ENCODE results near the gene SHCBP1L. TPM values are rescaled to one million over a fixed set of nuclear protein-coding genes. Genes with fewer than 3 reads are reported as not detected.

Gene SHCBP1L
- total RNA-seq, 2 experiments from 2014 or later = 1.5 TPM; not detected in 1

DNA sequence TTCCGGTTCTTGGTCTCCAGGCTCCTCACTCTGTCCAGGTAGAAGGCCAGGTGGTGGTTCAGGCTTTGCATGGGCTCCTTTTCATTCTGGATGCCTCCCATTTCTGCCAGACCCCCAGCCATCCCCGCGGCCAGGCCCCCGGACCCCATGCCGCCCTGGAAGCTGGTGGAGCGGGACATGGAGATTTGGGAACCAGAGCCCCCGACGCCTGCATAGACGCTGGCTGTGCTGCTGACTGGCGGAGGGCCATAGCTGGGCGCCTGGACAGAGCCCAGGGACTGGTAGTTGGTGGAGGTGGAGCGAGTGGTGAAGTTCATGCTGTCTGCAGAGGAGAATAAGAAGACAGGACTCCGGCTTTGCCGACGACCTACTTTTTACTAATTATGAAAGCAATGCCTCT, 7.1 kb upstream of the SHCBP1L start:
- Histone ChIP-seq H3K4me2 (ENCODE audit: low read length) (no peak overlapping the region), H3K9me2 (ENCODE audit: insufficient read depth, low read length) (no peaks in the 10 kb centered on the region), H2AFZ (ENCODE audit: low read length) (no peak overlapping the region), H3K79me2 (ENCODE audit: insufficient read depth, low read depth, low read length) (no peaks in the 10 kb centered on the region), H3K9me3 (ENCODE audit: low read length) (no peaks in the 10 kb centered on the region), H3K27ac (ENCODE audit: low read depth, low read length, poor library complexity, severe bottlenecking) (no peak overlapping the region), H3K36me3 (ENCODE audit: insufficient read depth, low read length) (no peaks in the 10 kb centered on the region), H4K20me1 (ENCODE audit: insufficient read depth, low read length) (no peaks in the 10 kb centered on the region), H3K4me3 (ENCODE audit: low read depth, low read length, poor library complexity, severe bottlenecking) (no peak overlapping the region), H3K4me1 (ENCODE audit: insufficient read depth, low read length, poor library complexity, severe bottlenecking) (peaks cover 5% of the 10 kb centered on the region)
- no peak for DNase-seq (ENCODE audit: low spot score)
- ChIA-PET POLR2A (no interaction called here), CTCF (ENCODE audit: unreplicated experiment) (no interaction called here)
- no TSS peak for BruUV-seq (replicated peaks)
- intact Hi-C loops (cut with micrococcal nuclease; ENCODE audit: unreplicated experiment) = loop anchor here (5.0 kb wide), 2 partner anchors 182 to 662 kb away; no protein-coding TSS in a partner anchor
- no peak for TF ChIP-seq EZH2phosphoT487 (IDR thresholded peaks at IDR 0.05; ENCODE audit: borderline replicate concordance, low read depth, low read length)
- TF ChIP-seq, protein P1, sequence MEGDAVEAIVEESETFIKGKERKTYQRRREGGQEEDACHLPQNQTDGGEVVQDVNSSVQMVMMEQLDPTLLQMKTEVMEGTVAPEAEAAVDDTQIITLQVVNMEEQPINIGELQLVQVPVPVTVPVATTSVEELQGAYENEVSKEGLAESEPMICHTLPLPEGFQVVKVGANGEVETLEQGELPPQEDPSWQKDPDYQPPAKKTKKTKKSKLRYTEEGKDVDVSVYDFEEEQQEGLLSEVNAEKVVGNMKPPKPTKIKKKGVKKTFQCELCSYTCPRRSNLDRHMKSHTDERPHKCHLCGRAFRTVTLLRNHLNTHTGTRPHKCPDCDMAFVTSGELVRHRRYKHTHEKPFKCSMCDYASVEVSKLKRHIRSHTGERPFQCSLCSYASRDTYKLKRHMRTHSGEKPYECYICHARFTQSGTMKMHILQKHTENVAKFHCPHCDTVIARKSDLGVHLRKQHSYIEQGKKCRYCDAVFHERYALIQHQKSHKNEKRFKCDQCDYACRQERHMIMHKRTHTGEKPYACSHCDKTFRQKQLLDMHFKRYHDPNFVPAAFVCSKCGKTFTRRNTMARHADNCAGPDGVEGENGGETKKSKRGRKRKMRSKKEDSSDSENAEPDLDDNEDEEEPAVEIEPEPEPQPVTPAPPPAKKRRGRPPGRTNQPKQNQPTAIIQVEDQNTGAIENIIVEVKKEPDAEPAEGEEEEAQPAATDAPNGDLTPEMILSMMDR (conservative IDR thresholded peaks at IDR 0.05; ENCODE audit: low read length) = no peak

DNA sequence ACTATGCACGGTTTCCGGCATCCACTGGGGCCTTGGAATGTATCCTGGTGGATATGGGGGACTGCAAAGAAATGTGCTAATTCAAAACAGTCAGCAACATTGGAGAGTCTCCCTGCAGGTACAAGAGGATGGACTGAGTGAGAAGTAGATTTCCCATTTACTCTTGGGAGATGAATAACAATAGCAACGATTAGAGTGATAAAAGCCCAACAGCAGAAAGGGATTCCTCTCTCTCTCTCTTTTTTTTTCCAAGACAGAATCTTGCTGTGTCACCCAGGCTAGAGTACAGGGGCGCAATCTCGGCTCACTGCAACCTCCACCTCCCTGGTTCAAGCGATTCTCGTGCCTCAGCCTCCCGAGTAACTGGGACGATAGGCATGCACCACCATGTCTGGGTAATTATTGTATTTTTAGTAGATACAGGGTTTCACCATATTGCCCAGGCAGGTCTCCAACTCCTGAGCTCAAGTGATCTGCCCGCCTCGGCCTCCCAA, 5.0 kb upstream of the SHCBP1L start:
- DNase-seq (ENCODE audit: low spot score) = no peak
- no peak overlapping the region for H3K4me2 ChIP-seq (ENCODE audit: low read length)
- no peaks in the 10 kb centered on the region for H4K20me1 ChIP-seq (ENCODE audit: insufficient read depth, low read length)
- CTCF ChIA-PET (ENCODE audit: unreplicated experiment) = no interaction called here
- H3K4me1 ChIP-seq (ENCODE audit: insufficient read depth, low read length, poor library complexity, severe bottlenecking) = peaks cover 5% of the 10 kb centered on the region
- no peak for TF ChIP-seq EZH2phosphoT487 (IDR thresholded peaks at IDR 0.05; ENCODE audit: borderline replicate concordance, low read depth, low read length)
- TF ChIP-seq, protein P1 (conservative IDR thresholded peaks at IDR 0.05; ENCODE audit: low read length) = no peak
- no peak overlapping the region for H3K4me3 ChIP-seq (ENCODE audit: low read depth, low read length, poor library complexity, severe bottlenecking)
- no peaks in the 10 kb centered on the region for H3K79me2 ChIP-seq (ENCODE audit: insufficient read depth, low read depth, low read length)
- no TSS peak for BruUV-seq (replicated peaks)
- intact Hi-C loops (cut with micrococcal nuclease; ENCODE audit: unreplicated experiment) = no loop called here
- POLR2A ChIA-PET = no interaction called here
- H3K9me2 ChIP-seq (ENCODE audit: insufficient read depth, low read length) = no peaks in the 10 kb centered on the region
- H3K9me3 ChIP-seq (ENCODE audit: low read length) = no peaks in the 10 kb centered on the region
- H3K27ac ChIP-seq (ENCODE audit: low read depth, low read length, poor library complexity, severe bottlenecking) = no peak overlapping the region
- H3K36me3 ChIP-seq (ENCODE audit: insufficient read depth, low read length) = no peaks in the 10 kb centered on the region
- no peak overlapping the region for H2AFZ ChIP-seq (ENCODE audit: low read length)

DNA sequence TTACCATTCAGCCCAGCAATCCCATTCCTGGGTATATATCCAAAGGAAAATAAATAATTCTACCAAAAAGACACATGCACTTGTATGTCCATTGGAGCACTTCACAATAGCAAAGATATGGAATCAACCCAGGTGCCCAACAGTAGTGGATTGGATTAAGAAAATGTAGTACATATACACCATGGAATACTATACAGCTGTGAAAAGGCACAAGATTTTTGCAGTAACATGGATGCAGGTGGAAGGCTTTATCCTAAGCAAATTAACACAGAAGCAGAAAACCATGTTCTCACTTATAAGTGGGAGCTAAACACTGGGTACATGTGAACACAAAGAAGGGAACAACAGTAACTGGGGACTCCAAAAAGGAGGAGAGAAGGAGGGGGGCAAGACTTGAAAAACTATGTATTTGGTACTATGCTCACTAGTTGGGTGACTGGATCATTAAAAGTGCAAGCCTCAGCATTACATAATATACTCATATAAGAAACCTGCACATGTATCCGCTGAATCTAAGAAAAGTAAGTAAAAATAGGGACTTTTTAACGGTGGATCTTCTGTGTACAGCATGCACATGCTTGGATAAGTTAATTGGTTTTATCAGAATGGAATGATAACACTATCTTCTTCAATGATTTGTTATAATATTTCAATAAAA, 3.9 kb upstream of the SHCBP1L start:
- CTCF ChIA-PET (ENCODE audit: unreplicated experiment) = no interaction called here
- BruUV-seq (replicated peaks) = no TSS peak
- Histone ChIP-seq H3K9me3 (ENCODE audit: low read length) (no peaks in the 10 kb centered on the region), H3K36me3 (ENCODE audit: insufficient read depth, low read length) (no peaks in the 10 kb centered on the region), H3K4me2 (ENCODE audit: low read length) (no peak overlapping the region), H3K4me1 (ENCODE audit: insufficient read depth, low read length, poor library complexity, severe bottlenecking) (no peaks in the 10 kb centered on the region), H3K9me2 (ENCODE audit: insufficient read depth, low read length) (no peaks in the 10 kb centered on the region), H3K4me3 (ENCODE audit: low read depth, low read length, poor library complexity, severe bottlenecking) (no peak overlapping the region), H2AFZ (ENCODE audit: low read length) (no peak overlapping the region), H3K79me2 (ENCODE audit: insufficient read depth, low read depth, low read length) (no peaks in the 10 kb centered on the region), H3K27ac (ENCODE audit: low read depth, low read length, poor library complexity, severe bottlenecking) (no peak overlapping the region), H4K20me1 (ENCODE audit: insufficient read depth, low read length) (no peaks in the 10 kb centered on the region)
- DNase-seq (ENCODE audit: low spot score) = no peak
- POLR2A ChIA-PET = interaction anchor here (0.7 kb wide), 1 partner anchor 272 kb away, joined by 4 read pairs; no protein-coding TSS in a partner anchor
- TF ChIP-seq, protein P1 (conservative IDR thresholded peaks at IDR 0.05; ENCODE audit: low read length) = no peak
- no peak for TF ChIP-seq EZH2phosphoT487 (IDR thresholded peaks at IDR 0.05; ENCODE audit: borderline replicate concordance, low read depth, low read length)
- intact Hi-C loops (cut with micrococcal nuclease; ENCODE audit: unreplicated experiment) = no loop called here
